NCI-H2171 (cell line): Measurements from ENCODE around the gene COL6A2.

ENCODE experiments used
- DNase-seq: peaks from one replicate; lab custom pipeline; 2025; lab: John Stamatoyannopoulos, UW

Gene COL6A2

GRCh38 chr21:46126309-46127238 lies 28.7 kb downstream of the COL6A2 start:
- no peak for DNase-seq

- no peak for DNase-seq
Measured at GRCh38 chr21:46127239-46128105, 29.6 kb downstream of the COL6A2 start.

GRCh38 chr21:46128106-46128932 lies 30.4 kb downstream of the COL6A2 start:
- DNase-seq: no peak

- no peak for DNase-seq
Measured at GRCh38 chr21:46128933-46129571, 31.1 kb downstream of the COL6A2 start.

GRCh38 chr21:46129846-46130651 lies 32.1 kb downstream of the COL6A2 start:
- no peak for DNase-seq

GRCh38 chr21:46130831-46131587 lies 33.1 kb downstream of the COL6A2 start:
- no peak for DNase-seq

- DNase-seq: no peak
Measured at GRCh38 chr21:46131588-46131837, 33.6 kb downstream of the COL6A2 start.

- no peak for DNase-seq
Measured at GRCh38 chr21:46131838-46132651, 34.1 kb downstream of the COL6A2 start.

- no peak for DNase-seq
Measured at GRCh38 chr21:46135782-46136395, 38.0 kb downstream of the COL6A2 start.

GRCh38 chr21:46136739-46137349 lies 38.9 kb downstream of the COL6A2 start:
- no peak for DNase-seq

GRCh38 chr21:46137908-46138307 lies 40.0 kb downstream of the COL6A2 start:
- DNase-seq: no peak

- DNase-seq: no peak
Measured at GRCh38 chr21:46138383-46138970, 40.6 kb downstream of the COL6A2 start.

GRCh38 chr21:46139686-46140085 lies 41.8 kb downstream of the COL6A2 start:
- no peak for DNase-seq

GRCh38 chr21:46140352-46141003 lies 42.6 kb downstream of the COL6A2 start:
- DNase-seq: peak; percentile 47

GRCh38 chr21:46141767-46142581 lies 44.1 kb downstream of the COL6A2 start:
- no peak for DNase-seq
